SK-N-SH treated with all-trans-retinoic acid at 6 μM for 48 hours (cell line): ENCODE data around the gene DTWD2.

Source experiments
- ATAC-seq: fragments of 200-7000 bp; cut with Tn5 transposase; 3 replicates; pipeline ENCODE4 v1.9.1; 2020; ENCODE audit warnings: mild to moderate bottlenecking, moderate library complexity
- BACH2 ChIP-seq: fragments of 250-450 bp; sonication (Bioruptor Pico); IDR thresholded peaks from 2 replicates; pipeline ENCODE4 v1.9.0; 2021; ENCODE audit warnings: mild to moderate bottlenecking, borderline replicate concordance
- CSDC2 ChIP-seq: fragments of 250-450 bp; sonication (Bioruptor Pico); IDR thresholded peaks from 2 replicates; pipeline ENCODE4 v1.5.0; 2020; ENCODE audit warnings: mild to moderate bottlenecking, moderate library complexity
- CSRNP3 ChIP-seq: fragments of 250-450 bp; sonication (Bioruptor Pico); IDR thresholded peaks from 2 replicates; pipeline ENCODE4 v1.5.1; 2021; ENCODE audit warnings: mild to moderate bottlenecking, moderate library complexity
- ESRRG ChIP-seq: fragments of 250-450 bp; sonication (Bioruptor Pico); IDR thresholded peaks from 2 replicates; pipeline ENCODE4 v1.6.1; 2021; ENCODE audit warnings: mild to moderate bottlenecking
- GLIS3 ChIP-seq: fragments of 250-450 bp; sonication (Bioruptor Pico); IDR thresholded peaks from 2 replicates; pipeline ENCODE4 v1.5.0; 2020; ENCODE audit warnings: mild to moderate bottlenecking, moderate library complexity
- ISL1 ChIP-seq: fragments of 250-450 bp; sonication (Bioruptor Pico); IDR thresholded peaks from 2 replicates; pipeline ENCODE4 v2.1.2; 2022; ENCODE audit warnings: mild to moderate bottlenecking, moderate library complexity
- OSR1 ChIP-seq: fragments of 250-450 bp; sonication (Bioruptor Pico); IDR thresholded peaks from 2 replicates; pipeline ENCODE4 v1.8.0; 2022; ENCODE audit warnings: moderate library complexity, mild to moderate bottlenecking, inconsistent platforms
- PATZ1 ChIP-seq: fragments of 250-450 bp; sonication (Bioruptor Pico); IDR thresholded peaks from 2 replicates; pipeline ENCODE4 v1.8.0; 2020; ENCODE audit warnings: mild to moderate bottlenecking, moderate library complexity, borderline replicate concordance
- POU6F1 ChIP-seq: fragments of 250-450 bp; sonication (Bioruptor Pico); IDR thresholded peaks from 2 replicates; pipeline ENCODE4 v1.8.0; 2021; ENCODE audit warnings: low read depth, mild to moderate bottlenecking, moderate library complexity, borderline replicate concordance
- PPARA ChIP-seq: fragments of 250-450 bp; sonication (Bioruptor Pico); IDR thresholded peaks from 2 replicates; pipeline ENCODE4 v1.5.0; 2020; ENCODE audit warnings: mild to moderate bottlenecking, borderline replicate concordance
- RARB ChIP-seq: fragments of 250-450 bp; sonication (Bioruptor Pico); IDR thresholded peaks from 2 replicates; pipeline ENCODE4 v1.8.0; 2021; ENCODE audit warnings: mild to moderate bottlenecking, moderate library complexity
- SNAI2 ChIP-seq: fragments of 250-450 bp; sonication (Bioruptor Pico); IDR thresholded peaks from 2 replicates; pipeline ENCODE4 v1.5.0; 2020; ENCODE audit warnings: mild to moderate bottlenecking, moderate library complexity
- TCF4 ChIP-seq: fragments of 250-450 bp; sonication (Bioruptor Pico); IDR thresholded peaks from 2 replicates; pipeline ENCODE4 v1.8.0; 2021; ENCODE audit warnings: mild to moderate bottlenecking, moderate library complexity, borderline replicate concordance
- TOX ChIP-seq: fragments of 250-450 bp; sonication (Bioruptor Pico); IDR thresholded peaks from 2 replicates; pipeline ENCODE4 v1.8.0; 2021; ENCODE audit warnings: mild to moderate bottlenecking, moderate library complexity, borderline replicate concordance
- TSHZ2 ChIP-seq: fragments of 250-450 bp; sonication (Bioruptor Pico); IDR thresholded peaks from 2 replicates; pipeline ENCODE4 v1.5.0; 2020; ENCODE audit warnings: mild to moderate bottlenecking, moderate library complexity
- ZC3H10 ChIP-seq: fragments of 250-450 bp; sonication (Bioruptor Pico); IDR thresholded peaks from 2 replicates; pipeline ENCODE4 v1.5.1; 2021; ENCODE audit warnings: mild to moderate bottlenecking, moderate library complexity
- ZFP3 ChIP-seq: fragments of 250-450 bp; sonication (Bioruptor Pico); IDR thresholded peaks from 2 replicates; pipeline ENCODE4 v1.5.0; 2020; ENCODE audit warnings: mild to moderate bottlenecking, moderate library complexity
- ZFP30 ChIP-seq: fragments of 450-650 bp; formaldehyde crosslinking; IDR thresholded peaks from 2 replicates; pipeline ENCODE4 v1.5.0; 2022; ENCODE audit warnings: mild to moderate bottlenecking, moderate library complexity
- ZNF565 ChIP-seq: fragments of 450-650 bp; formaldehyde crosslinking; conservative IDR thresholded peaks from 2 replicates; pipeline ENCODE4 v1.5.0; 2020; ENCODE audit warnings: low read depth, mild to moderate bottlenecking, moderate library complexity
- ZNF8 ChIP-seq: fragments of 450-650 bp; formaldehyde crosslinking; IDR thresholded peaks from 2 replicates; pipeline ENCODE4 v1.5.0; 2020; ENCODE audit warnings: mild to moderate bottlenecking, moderate library complexity
- TF ChIP-seq, protein P1 (sequence below): fragments of 250-450 bp; sonication (Bioruptor Pico); IDR thresholded peaks from 2 replicates; pipeline ENCODE4 v1.5.1; 2020; ENCODE audit warnings: low read depth, mild to moderate bottlenecking, moderate library complexity

Gene DTWD2

DNA sequence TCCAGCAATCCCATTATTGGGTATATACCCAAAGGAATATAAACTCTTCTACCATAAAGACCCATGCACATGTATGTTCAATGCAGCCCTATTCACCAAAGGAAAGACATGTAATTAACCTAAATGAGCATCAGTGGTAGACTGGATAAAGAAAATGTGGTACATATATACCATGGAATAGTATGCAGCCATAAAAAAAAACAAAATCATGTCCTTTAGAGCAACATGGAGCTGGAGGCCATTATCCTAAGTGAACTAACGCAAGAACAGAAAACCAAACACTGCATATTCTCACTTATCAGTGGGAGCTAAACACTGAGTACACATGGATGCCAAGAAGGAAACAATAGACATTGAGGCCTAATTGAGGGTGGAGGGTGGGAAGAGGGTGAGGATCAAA is 27.8 kb downstream of the DTWD2 start:
- ATAC-seq, result no peak
- no peak for TF ChIP-seq ZFP3 (CRISPR knock-in tag)
- TF ChIP-seq ZNF8 (CRISPR knock-in tag), result peak; percentile 82
- no peak for TF ChIP-seq SNAI2 (CRISPR knock-in tag)
- TF ChIP-seq, all 23 proteins: peak for 1

DNA sequence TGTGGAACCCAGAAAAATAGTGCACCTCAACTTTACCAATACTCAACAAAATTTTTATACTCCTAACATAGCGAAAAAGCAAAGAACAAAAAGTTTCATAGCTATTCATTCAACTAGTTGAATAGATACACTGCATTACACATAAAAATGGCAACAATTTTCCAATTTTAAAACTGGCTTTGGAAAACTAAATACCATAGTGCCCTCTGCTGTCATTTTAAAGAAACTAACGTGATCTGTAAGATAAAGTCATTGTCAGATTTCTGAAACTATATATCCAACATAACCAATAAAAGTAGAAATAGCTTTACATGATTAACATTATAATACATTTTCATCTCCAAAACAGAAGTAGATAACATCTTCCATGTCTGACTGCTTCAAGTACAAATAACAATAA is 31.6 kb downstream of the DTWD2 start:
- TF ChIP-seq ISL1 (CRISPR knock-in tag), result no peak
- no peak for TF ChIP-seq ZFP3 (CRISPR knock-in tag)
- TF ChIP-seq, protein P1, sequence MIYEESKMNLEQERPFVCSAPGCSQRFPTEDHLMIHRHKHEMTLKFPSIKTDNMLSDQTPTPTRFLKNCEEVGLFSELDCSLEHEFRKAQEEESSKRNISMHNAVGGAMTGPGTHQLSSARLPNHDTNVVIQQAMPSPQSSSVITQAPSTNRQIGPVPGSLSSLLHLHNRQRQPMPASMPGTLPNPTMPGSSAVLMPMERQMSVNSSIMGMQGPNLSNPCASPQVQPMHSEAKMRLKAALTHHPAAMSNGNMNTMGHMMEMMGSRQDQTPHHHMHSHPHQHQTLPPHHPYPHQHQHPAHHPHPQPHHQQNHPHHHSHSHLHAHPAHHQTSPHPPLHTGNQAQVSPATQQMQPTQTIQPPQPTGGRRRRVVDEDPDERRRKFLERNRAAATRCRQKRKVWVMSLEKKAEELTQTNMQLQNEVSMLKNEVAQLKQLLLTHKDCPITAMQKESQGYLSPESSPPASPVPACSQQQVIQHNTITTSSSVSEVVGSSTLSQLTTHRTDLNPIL, result no peak
- TF ChIP-seq PPARA, result no peak
- no peak for TF ChIP-seq CSDC2 (CRISPR knock-in tag)
- TF ChIP-seq TSHZ2, result no peak
- TF ChIP-seq ESRRG (CRISPR knock-in tag), result no peak
- TF ChIP-seq ZNF565 (CRISPR knock-in tag), result no peak
- no peak for TF ChIP-seq CSRNP3 (CRISPR knock-in tag)
- TF ChIP-seq POU6F1 (CRISPR knock-in tag), result no peak
- TF ChIP-seq TOX (CRISPR knock-in tag), result no peak
- TF ChIP-seq OSR1, result no peak
- TF ChIP-seq ZC3H10 (CRISPR knock-in tag), result no peak
- no peak for TF ChIP-seq TCF4 (CRISPR knock-in tag)
- TF ChIP-seq ZNF8 (CRISPR knock-in tag), result no peak
- TF ChIP-seq BACH2 (CRISPR knock-in tag), result no peak
- TF ChIP-seq GLIS3 (CRISPR knock-in tag), result no peak
- TF ChIP-seq ZFP30 (CRISPR knock-in tag), result no peak
- no peak for TF ChIP-seq PATZ1
- no peak for TF ChIP-seq RARB (CRISPR knock-in tag)
- peak; percentile 55 for ATAC-seq

DNA sequence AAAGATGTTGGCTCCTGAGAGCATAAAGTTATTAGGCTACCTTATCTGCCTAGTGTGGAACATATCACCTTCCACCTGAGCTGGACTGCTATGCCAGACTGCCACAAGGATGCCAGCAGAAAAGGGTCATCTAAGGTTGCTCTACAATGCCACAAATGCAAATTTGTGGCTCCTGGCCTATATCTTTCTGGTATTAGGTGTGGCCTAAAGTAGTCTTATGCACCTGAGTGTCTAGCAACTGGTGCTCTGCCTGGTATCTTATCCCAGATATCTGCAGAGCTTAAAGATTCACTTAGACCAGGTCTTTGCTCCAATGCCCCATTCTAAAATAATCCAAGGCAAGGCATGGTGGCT is 34.7 kb downstream of the DTWD2 start:
- TF ChIP-seq PPARA (no peak), RARB (CRISPR knock-in tag) (no peak), GLIS3 (CRISPR knock-in tag) (no peak), ZFP3 (CRISPR knock-in tag) (no peak), TSHZ2 (no peak), SNAI2 (CRISPR knock-in tag) (no peak), ESRRG (CRISPR knock-in tag) (no peak), ZNF8 (CRISPR knock-in tag) (no peak), TCF4 (CRISPR knock-in tag) (no peak), ZC3H10 (CRISPR knock-in tag) (no peak), POU6F1 (CRISPR knock-in tag) (no peak), CSDC2 (CRISPR knock-in tag) (no peak), ISL1 (CRISPR knock-in tag) (no peak), OSR1 (no peak)
- TF ChIP-seq, protein P1, result no peak
- ATAC-seq, result no peak
